Breast epithelium (tissue), 3 donors: ENCODE measurements around the gene SGPL1.

Experiments
- POLR2A ChIP-seq: fragments of 450-650 bp; IDR thresholded peaks from one replicate; pipeline ENCODE4 v1.6.1; 2016; ENCODE audit warnings: antibody characterized with exemption, mild to moderate bottlenecking, moderate library complexity
- TF ChIP-seq, protein P1 (sequence below), 3 donors: fragments of 450-650 bp; IDR thresholded peaks; one replicate each; pipeline ENCODE4 v1.5.1; 2016 to 2017; ENCODE audit warnings: antibody characterized with exemption in 3 of 3, mild to moderate bottlenecking in 3 of 3, moderate library complexity in 3 of 3

GRCh38 chr10:70805619-70806215 is 10.0 kb upstream of the SGPL1 start:
- TF ChIP-seq, protein P1, sequence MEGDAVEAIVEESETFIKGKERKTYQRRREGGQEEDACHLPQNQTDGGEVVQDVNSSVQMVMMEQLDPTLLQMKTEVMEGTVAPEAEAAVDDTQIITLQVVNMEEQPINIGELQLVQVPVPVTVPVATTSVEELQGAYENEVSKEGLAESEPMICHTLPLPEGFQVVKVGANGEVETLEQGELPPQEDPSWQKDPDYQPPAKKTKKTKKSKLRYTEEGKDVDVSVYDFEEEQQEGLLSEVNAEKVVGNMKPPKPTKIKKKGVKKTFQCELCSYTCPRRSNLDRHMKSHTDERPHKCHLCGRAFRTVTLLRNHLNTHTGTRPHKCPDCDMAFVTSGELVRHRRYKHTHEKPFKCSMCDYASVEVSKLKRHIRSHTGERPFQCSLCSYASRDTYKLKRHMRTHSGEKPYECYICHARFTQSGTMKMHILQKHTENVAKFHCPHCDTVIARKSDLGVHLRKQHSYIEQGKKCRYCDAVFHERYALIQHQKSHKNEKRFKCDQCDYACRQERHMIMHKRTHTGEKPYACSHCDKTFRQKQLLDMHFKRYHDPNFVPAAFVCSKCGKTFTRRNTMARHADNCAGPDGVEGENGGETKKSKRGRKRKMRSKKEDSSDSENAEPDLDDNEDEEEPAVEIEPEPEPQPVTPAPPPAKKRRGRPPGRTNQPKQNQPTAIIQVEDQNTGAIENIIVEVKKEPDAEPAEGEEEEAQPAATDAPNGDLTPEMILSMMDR (IDR thresholded peaks at IDR 0.05), result no peak
- TF ChIP-seq POLR2A, result no peak
